Right lobe of liver (tissue), 6 donors: ENCODE results near the gene UTP18. TPM values are rescaled to one million over a fixed set of nuclear protein-coding genes. Genes with fewer than 3 reads are reported as not detected.

ENCODE experiments used
- ATAC-seq, 4 donors: fragments of 200-7000 bp; cut with Tn5 transposase; one replicate each; pipeline ENCODE4 v1.9.1; 2020; ENCODE audit warnings: mild to moderate bottlenecking in 4 of 4, moderate library complexity in 4 of 4
- DNase-seq, 3 donors: peaks; one replicate each; pipeline ENCODE4 v3.0.0-alpha.2; 2020
- H3K27ac ChIP-seq, 3 donors: fragments of 200-600 bp; one replicate each; pipeline ENCODE4 v1.8.0; 2022
- H3K27me3 ChIP-seq, 2 donors: fragments of 200-600 bp; one replicate each; pipeline ENCODE4 v1.8.0; 2022
- H3K36me3 ChIP-seq, 4 donors: fragments of 200-600 bp; sonication (generic) in 1 of 4; one replicate each; pipeline versions ENCODE4 v1.5.1 to v1.8.0; 2017 to 2022; ENCODE audit warnings: control low read depth in 1 of 4
- H3K4me1 ChIP-seq, 4 donors: fragments of 200-600 bp; sonication (generic) in 1 of 4; one replicate each; pipeline versions ENCODE4 v1.5.1 to v1.8.0; 2017 to 2022; ENCODE audit warnings: control low read depth in 1 of 4
- H3K4me3 ChIP-seq, 3 donors: fragments of 200-600 bp; one replicate each; pipeline ENCODE4 v1.8.0; 2022
- H3K9me3 ChIP-seq, 4 donors: fragments of 200-600 bp; sonication (generic) in 1 of 4; one replicate each; pipeline versions ENCODE4 v1.5.1 to v1.8.0; 2017 to 2022; ENCODE audit warnings: control low read depth in 1 of 4
- POLR2A ChIP-seq: fragments of 450-650 bp; IDR thresholded peaks from one replicate; pipeline ENCODE4 v1.6.1; 2017; ENCODE audit warnings: antibody characterized with exemption, mild to moderate bottlenecking
- WGBS: methylation state at CpG from one replicate; pipeline ENCODE4 v1.1.6; 2018; ENCODE audit warnings: low coverage, low lambda C conversion rate; ENCODE audit not compliant: insufficient coverage; ENCODE audit errors: missing lambda C conversion rate; 5-methylcytosine and 5-hydroxymethylcytosine counted together
- intact Hi-C, 2 donors: fragments of 100-400 bp; cut with DNase I; formaldehyde crosslinking; loops; one replicate each; pipeline versions ENCODE4 v1.11.2 to v1.14.1; 2022
- total RNA-seq, 6 experiments: library from RNA; depleted of rRNA in 2 of 6; stranded (reverse); fragments of >200 nt in 2 of 6; fragmentation: NEBNext Ultra II Directional in 3 of 6; extraction: Animal tissue kit (Norgen Biotek cat#: 25700) in 3 of 6; gene quantifications; one replicate each; pipeline versions ENCODE4 v1.1.0 to v1.2.4, GENCODE V29; 2016 to 2023
- TF ChIP-seq, protein P1 (sequence below), 4 donors: fragments of 200-600 bp in 3 of 4; fragments of 450-650 bp in 1 of 4; IDR thresholded peaks; one replicate each; pipeline versions ENCODE4 v1.5.1 to v1.8.0; 2016 to 2022; ENCODE audit warnings: antibody characterized with exemption in 4 of 4, mild to moderate bottlenecking in 2 of 4
- donor health status: DM: no; HTN: yes; CAD: no.
- donor health status: DM: no; HTN: no; CAD: no.
- donor health status: DM: no; HTN: no; CAD: no.
- donor health status: DM: no; HTN: yes; CAD: no.
- donor health status: DM: no; HTN: yes; CAD: no.

Gene UTP18
- total RNA-seq, 6 experiments from 2014 or later = 12.0 to 15.3 (median 13.7) TPM

DNA sequence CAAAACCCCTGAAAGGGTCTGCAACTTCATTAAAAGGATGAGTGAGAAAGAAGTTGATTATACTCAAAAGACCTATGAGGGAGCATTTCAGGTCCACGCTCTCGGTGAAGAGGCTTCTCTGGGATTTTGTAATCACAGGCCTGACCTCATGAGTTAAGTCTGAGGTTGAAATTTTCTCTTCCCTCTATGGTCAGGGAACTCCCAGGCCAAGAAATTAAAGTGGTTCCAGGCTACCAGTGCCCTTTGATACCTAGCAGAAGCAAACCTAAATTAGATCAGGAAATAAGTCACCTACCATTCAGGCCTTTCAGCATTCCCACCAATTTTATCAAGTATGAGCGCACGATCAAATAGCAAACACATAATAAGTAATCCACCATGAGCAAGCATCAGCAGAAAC, 28.3 kb upstream of the UTP18 start:
- Histone ChIP-seq H3K27ac (peak overlapping the region in 1 of 3 donors; percentile 2), H3K36me3 (no peaks in the 10 kb centered on the region), H3K4me1 (peaks cover 0 to 13% (median 0%) of the 10 kb centered on the region in 4 donors), H3K27me3 (no peaks in the 10 kb centered on the region), H3K4me3 (no peak overlapping the region), H3K9me3 (no peaks in the 10 kb centered on the region)
- ATAC-seq = peak; percentile 36 to 90 (median 76)
- intact Hi-C loops = no loop called here
- 26% methylated on average over 4 of the region's 4 CpGs for WGBS
- TF ChIP-seq POLR2A = no peak
- TF ChIP-seq, protein P1, sequence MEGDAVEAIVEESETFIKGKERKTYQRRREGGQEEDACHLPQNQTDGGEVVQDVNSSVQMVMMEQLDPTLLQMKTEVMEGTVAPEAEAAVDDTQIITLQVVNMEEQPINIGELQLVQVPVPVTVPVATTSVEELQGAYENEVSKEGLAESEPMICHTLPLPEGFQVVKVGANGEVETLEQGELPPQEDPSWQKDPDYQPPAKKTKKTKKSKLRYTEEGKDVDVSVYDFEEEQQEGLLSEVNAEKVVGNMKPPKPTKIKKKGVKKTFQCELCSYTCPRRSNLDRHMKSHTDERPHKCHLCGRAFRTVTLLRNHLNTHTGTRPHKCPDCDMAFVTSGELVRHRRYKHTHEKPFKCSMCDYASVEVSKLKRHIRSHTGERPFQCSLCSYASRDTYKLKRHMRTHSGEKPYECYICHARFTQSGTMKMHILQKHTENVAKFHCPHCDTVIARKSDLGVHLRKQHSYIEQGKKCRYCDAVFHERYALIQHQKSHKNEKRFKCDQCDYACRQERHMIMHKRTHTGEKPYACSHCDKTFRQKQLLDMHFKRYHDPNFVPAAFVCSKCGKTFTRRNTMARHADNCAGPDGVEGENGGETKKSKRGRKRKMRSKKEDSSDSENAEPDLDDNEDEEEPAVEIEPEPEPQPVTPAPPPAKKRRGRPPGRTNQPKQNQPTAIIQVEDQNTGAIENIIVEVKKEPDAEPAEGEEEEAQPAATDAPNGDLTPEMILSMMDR (IDR thresholded peaks at IDR 0.05) = no peak
- no peak for DNase-seq

DNA sequence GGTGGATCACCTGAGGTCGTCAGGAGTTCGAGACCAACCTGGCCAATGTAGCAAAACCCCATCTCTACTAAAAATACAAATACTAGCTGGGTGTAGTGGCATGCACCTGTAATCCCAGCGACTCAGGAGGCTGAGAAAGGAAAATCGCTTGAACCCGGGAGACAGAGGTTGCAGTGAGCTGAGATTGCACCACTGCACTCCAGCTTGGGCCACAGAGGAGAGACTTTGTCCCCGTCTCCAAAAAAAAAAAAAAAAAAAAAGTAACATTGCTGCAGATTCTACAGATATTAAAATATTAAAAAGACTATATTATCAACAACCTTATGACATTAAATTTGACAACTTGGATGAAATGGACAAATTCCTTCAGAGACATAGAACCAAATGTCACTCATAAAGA, 26.2 kb upstream of the UTP18 start:
- no peaks in the 10 kb centered on the region for H3K36me3 ChIP-seq
- 31% methylated on average over 3 of the region's 6 CpGs for WGBS
- peaks cover 0 to 13% (median 0%) of the 10 kb centered on the region in 4 donors for H3K4me1 ChIP-seq
- H3K27me3 ChIP-seq = no peaks in the 10 kb centered on the region
- peak in 1 of 4 donors; percentile 47 for ATAC-seq
- peak overlapping the region in 1 of 3 donors; percentile 21 for H3K27ac ChIP-seq
- TF ChIP-seq, protein P1 (IDR thresholded peaks at IDR 0.05) = no peak
- no peak for TF ChIP-seq POLR2A
- no peak for DNase-seq
- H3K4me3 ChIP-seq = no peak overlapping the region
- no peaks in the 10 kb centered on the region for H3K9me3 ChIP-seq
- intact Hi-C loops = no loop called here

DNA sequence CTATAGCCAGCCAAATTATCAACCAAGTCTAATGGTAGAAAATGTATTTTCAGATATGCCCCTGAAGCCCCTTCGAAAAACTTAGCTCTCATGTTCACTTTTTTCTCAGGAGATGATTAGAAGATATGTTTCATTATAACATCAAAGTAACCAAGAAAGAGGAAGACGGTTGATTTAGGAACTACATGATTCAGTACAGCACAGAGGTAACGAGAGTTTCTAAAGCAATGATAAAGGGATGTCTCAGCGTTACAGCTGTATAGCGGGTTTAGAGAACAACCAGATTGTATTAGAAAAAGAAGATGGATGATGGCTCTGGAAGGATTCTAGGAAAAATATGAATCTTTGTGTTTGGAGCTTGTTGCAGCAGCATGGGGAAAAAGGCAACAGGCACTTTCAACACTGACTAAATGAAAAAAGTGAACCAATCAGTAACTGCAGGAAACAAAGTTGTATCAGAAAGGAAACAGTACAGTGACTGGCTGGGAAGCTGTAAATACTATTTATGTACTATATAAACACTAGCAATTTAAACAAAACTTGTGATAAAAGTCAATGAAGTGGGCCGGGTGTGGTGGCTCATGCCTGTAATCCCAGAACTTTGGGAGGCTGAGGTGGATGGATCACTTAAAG, 22.0 kb upstream of the UTP18 start:
- Histone ChIP-seq H3K9me3 (no peaks in the 10 kb centered on the region), H3K27me3 (no peaks in the 10 kb centered on the region), H3K27ac (no peak overlapping the region), H3K4me1 (peaks cover 0 to 7% (median 0%) of the 10 kb centered on the region in 4 donors), H3K36me3 (no peaks in the 10 kb centered on the region), H3K4me3 (no peak overlapping the region)
- 67% methylated on average over 6 of the region's 6 CpGs for WGBS
- ATAC-seq = no peak
- TF ChIP-seq, protein P1 (IDR thresholded peaks at IDR 0.05) = no peak
- no peak for TF ChIP-seq POLR2A
- DNase-seq = no peak
- intact Hi-C loops = no loop called here

DNA sequence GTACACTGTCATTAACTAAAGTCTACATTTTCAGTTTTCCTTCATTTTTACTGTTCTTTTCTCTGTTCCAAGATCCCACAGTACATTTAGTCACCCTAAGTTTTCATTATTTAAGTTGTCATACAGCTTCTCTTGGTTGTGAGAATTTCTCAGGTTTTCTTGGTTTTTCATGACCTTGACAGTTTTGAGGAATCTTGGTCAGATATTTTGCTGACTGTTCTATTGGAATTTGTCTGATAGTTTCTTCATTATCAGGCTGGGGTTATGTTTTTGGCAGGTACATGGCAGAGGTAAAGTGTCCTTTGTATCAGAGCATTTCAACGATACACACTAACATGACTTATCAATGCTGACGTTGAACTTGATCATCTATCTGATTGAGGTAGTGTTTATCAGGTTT, 20.1 kb upstream of the UTP18 start:
- peaks cover 0 to 8% (median 4%) of the 10 kb centered on the region in 4 donors for H3K4me1 ChIP-seq
- H3K4me3 ChIP-seq = no peak overlapping the region
- no peaks in the 10 kb centered on the region for H3K36me3 ChIP-seq
- H3K9me3 ChIP-seq = no peaks in the 10 kb centered on the region
- no peaks in the 10 kb centered on the region for H3K27me3 ChIP-seq
- peak in 1 of 4 donors; percentile 24 for ATAC-seq
- no peak for DNase-seq
- H3K27ac ChIP-seq = no peak overlapping the region
- 17% methylated on average over 2 of the region's 2 CpGs for WGBS
- TF ChIP-seq POLR2A = no peak
- TF ChIP-seq, protein P1 (IDR thresholded peaks at IDR 0.05) = no peak
- intact Hi-C loops = no loop called here
